ENCODE measurements around the gene RFX4.
"Not testable (repeated sequence)": the region's sequence is repeated elsewhere in the genome, so short reads cannot be mapped to it uniquely, and the experiment has no call there.

Gene RFX4

GRCh38 chr12:106605254-106605653, 22.4 kb downstream of the RFX4 start:
- no peak overlapping the region for H3K27ac ChIP-seq
- TF ChIP-seq ZFX (IDR thresholded peaks at IDR 0.05) = no peak
- TF ChIP-seq CTCF (conservative IDR thresholded peaks at IDR 0.05) = no peak

- not testable (repeated sequence) for H3K27ac ChIP-seq
These were observed 37.8 kb downstream of the RFX4 start for GRCh38 chr12:106620588-106620987.

- TF ChIP-seq ZFX (IDR thresholded peaks at IDR 0.05) = no peak
- TF ChIP-seq CTCF (conservative IDR thresholded peaks at IDR 0.05) = no peak
These were observed 43.2 kb downstream of the RFX4 start for GRCh38 chr12:106625976-106626375.

GRCh38 chr12:106629797-106630659, 47.2 kb downstream of the RFX4 start:
- H3K27ac ChIP-seq = no peak overlapping the region
- TF ChIP-seq ZFX (IDR thresholded peaks at IDR 0.05) = no peak

More at GRCh38 chr12:106625976-106626375, 43.2 kb downstream of the RFX4 start:
- H3K27ac ChIP-seq = no peak overlapping the region

GRCh38 chr12:106631150-106631549, 48.3 kb downstream of the RFX4 start:
- H3K27ac ChIP-seq = no peak overlapping the region
- TF ChIP-seq ZFX (IDR thresholded peaks at IDR 0.05) (no peak), CTCF (conservative IDR thresholded peaks at IDR 0.05) (no peak)

- TF ChIP-seq CTCF (conservative IDR thresholded peaks at IDR 0.05) (no peak), ZFX (IDR thresholded peaks at IDR 0.05) (no peak)
These were observed 49.0 kb downstream of the RFX4 start for GRCh38 chr12:106631797-106632196.

GRCh38 chr12:106632797-106633450, 50.1 kb downstream of the RFX4 start:
- TF ChIP-seq CTCF (conservative IDR thresholded peaks at IDR 0.05) (no peak), ZFX (IDR thresholded peaks at IDR 0.05) (no peak)
- no peak overlapping the region for H3K27ac ChIP-seq

More at GRCh38 chr12:106631797-106632196, 49.0 kb downstream of the RFX4 start:
- no peak overlapping the region for H3K27ac ChIP-seq

GRCh38 chr12:106633451-106633823, 50.6 kb downstream of the RFX4 start:
- no peak overlapping the region for H3K27ac ChIP-seq

More at GRCh38 chr12:106633451-106633823, 50.6 kb downstream of the RFX4 start:
- TF ChIP-seq CTCF (conservative IDR thresholded peaks at IDR 0.05) (no peak), ZFX (IDR thresholded peaks at IDR 0.05) (no peak)

Measured in C4-2B (cell line).